ENCODE results near the gene UBE2I.
"Not testable (repeated sequence)": the region's sequence is repeated elsewhere in the genome, so short reads cannot be mapped to it uniquely, and the experiment has no call there.

UBE2I gene

DNA sequence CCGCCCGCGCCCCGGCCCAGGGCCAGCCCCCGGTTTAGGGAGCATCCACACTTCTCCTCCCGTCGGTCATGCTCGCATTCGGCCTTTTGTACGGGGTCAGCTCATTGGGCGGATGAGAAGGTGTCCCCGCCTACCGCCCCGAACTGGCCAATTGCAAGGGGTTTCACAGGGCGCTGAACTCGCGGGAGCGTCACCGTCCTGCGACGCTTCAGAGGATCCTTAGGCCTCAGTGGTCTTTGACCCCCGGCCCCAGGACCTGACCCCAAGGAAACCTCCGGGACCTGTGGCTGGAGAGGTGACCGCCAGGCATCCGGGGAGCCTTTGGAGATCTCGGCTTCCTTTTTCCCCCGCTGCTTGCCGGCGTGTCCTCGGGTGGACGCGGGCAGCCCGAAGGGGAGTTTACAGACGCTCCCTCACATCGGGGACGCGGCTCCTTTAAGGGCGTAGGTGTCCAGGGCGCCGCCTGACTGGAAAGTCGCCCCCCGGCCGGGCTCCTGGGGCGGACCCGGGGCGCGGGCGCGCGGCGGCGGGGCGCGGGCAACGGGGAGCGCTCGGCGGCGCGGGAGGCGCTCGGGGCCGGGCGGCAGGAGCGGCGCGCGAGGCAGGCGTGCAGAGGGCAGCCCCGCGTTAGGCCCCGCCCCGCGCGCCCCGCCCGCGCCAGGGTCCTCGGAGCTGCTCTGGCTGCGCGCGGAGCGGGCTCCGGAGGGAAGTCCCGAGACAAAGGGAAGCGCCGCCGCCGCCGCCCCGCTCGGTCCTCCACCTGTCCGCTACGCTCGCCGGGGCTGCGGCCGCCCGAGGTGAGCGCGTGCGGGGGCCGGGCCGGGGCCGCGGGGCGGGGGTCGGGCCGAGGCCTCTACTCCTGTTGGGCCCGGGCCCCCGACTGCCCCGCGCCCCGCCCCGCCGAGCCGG, at the start of gene UBE2I:
Gene UBE2I, plus strand, starts transcription at position 660 of the 909 bp plus-strand sequence. CDS start 4,395 bp downstream, outside the sequence.
- peak; percentile 100 for DNase-seq

DNA sequence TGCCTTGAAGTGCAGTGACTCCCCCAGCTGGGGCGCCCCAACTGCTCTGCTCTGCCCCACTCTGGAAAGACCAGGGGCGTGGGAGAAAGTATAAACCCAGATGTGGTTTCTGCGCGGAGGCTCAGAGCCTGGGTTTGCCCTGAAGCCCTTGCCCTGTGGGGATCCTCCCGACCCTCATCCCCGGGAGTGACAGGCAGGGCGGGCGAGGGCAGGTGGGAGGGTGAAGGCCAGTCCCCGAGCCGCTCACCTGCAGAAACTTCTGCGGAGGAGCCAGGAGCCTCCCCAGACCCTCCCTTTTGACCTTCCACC, 49.7 kb upstream of the UBE2I start:
- no peak for DNase-seq

DNA sequence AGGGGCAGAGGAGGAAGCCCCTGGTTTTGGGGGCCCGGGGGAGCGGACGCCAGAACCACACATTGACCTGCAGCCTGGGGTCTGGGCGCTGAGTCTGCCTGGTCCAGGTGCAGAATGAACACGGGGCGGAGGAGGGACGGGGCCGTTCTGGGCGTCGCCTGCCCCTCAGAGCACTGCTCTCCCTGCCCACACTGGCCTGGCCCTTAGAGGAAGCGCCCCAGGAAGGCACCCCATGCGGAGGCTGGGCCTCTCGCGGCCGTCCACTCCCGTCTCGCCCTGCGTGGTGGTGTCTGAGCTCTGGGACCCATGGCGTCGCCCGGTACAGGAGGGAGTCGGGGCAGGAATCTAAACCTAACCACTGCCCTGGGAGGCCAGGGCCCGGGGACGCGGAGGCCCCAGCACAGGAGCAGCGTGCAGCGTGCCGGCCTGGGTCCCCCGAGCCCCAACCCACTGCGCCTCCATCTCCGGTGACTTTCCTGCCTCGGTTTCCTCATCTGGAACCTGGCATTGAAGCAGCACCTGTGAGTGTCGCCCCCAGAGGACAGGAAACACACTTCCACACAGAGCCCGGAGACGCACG, 49.2 kb upstream of the UBE2I start:
- DNase-seq, result no peak

DNA sequence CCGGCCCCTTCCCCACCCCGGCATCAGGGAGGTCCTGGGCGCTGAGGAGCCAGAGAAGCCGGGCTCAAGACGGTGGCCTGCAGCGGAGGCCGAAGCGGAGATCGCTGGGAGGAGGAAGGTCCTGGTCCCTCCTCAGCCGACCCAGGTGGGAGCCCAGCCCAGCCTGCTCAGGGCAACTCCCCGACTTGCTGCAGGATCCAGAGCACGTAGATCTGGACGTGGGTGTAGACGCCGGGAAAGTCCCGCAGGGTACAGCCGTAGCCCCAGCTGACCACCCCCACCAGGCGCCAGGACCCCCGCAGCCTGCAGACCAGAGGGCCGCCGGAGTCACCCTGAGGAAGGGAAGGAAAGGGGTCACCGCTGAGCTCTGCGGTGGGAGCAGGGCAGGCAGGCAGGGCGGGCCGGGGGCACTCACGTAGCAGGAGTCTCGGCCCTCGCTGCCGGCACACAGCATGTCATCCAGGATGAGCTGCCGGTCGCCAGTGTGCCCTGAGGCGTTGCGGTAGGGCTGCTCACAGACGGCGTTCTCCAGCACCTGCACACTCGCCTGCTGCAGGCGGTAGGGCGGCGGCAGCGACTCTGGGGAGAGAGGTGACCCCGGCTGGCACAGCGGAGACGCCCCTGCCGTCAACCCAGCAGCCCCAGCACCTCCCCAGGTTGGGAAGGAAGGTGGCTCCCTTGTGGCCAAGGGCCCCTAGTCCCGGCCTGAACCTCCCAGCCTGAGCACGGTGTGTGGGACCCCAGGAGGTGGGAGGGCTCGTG, 48.1 kb upstream of the UBE2I start:
- DNase-seq, result no peak

DNA sequence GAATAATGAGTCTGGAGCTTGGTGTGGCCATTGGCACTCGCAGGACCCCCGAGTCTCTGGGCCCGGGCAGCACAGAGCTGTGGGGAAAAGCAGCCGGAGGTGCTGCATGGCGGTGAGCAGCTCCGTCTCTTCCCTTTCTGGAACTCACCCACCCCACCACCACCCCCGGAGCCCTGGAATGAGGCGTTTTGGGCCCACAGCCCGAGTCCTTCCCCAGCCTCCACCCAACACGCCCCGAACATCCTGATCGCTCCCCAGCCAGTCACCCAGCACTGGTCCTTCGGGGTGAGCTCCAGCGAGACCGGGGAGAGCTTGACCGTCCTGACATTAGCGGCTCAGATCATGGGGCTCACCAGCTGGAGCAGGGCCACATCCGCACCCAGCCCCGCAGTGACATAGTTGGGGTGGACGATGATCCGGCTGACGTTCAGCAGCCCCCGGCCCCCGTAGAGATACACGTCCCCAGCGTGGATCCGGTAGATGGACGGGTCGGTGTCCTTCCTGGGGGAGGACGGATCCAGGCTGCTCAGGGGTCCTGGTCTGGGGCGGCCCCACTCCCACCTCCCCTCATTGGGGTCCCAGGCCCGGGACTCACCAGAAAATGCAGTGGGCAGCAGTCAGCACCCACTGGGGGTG, 47.1 kb upstream of the UBE2I start:
- DNase-seq, result no peak

DNA sequence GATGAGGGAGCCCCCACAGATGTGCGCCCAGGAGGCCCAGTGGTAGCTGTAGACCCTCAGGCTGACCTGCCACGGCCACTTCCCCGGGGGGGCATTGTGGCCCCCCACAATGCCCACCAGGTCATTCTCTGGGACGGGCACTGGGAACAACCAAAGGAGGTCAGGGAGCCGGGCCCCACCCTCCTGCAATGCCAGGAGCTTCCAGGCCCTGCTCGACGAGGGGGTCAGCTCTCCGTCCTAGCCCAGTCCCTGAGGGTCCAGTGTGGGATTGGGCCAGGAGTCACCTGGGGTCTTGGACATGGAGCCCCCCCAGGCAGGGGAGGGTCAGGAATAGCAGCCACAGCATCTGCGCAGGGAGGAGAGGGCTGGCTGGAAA, 46.6 kb upstream of the UBE2I start:
- DNase-seq, result no peak

DNA sequence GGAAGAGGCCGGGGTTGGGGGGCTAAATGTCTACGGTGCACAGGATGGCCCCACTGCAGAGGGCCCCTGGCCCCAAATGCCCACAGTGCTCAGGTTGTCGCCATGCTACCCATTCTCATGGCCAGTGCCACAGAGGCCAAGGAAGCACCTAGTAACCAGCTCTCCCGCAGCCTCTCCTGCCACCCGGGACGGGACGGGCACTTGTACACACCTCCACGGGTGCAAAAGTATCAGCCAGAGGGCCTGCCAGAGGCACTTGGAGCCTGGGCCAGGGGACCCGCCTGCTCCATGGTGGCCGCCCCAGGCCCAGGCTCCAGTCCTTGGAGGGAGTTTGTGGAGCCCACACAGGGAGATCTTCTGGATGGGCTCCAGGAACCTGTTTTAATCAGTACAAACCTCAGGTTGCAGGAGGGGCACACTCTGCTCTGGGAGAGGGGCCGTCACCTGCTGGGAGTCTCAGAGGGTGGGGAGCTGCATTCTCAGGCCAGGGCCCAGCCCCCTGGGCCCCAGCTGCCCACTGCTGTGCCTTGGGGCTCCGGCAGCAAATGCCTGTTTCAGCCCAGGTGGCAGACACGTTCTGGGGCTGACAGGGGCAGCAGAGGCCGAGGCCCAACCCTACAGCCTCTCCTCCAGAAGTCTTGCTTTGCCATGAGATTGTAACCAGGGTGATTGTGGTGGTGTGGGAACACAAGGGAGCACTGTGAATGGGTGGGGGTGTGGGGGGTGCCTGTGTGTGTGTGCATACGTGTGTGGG, 45.7 kb upstream of the UBE2I start:
- no peak for DNase-seq

DNA sequence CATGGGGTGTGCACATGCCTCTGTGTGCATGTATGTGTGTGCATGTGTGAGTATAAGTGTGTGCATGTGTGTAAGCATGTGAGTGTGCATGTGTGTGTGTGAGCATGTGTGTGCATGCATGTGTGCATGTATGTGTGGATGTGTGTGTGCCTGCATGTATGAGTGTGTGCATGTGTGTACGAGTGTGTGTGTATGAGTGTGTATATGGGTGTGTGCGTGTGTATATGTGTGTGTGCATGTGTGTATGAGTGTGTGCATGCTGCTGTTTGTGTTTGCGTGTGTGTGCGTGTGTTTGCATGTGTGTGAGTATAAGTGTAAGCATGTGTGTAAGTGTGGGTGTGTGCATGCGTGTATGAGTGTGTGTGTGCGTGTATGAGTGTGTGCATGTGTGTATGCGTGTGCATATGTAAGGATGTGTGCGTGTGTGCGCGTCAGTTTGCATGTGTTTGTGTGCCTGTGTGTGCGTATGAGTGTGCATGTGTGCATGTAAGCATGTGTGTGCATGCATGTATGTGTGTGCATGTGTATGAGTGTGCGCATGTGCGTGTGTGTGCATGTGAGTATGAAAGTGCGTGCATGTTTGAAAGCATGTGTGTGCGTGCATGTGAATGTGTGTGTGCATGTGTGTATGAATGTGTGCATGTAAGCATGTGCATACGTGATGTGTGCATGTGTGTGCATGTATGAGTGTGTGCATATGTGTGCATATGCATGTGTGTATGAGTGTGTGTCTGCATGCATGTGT, 44.9 kb upstream of the UBE2I start:
- no peak for DNase-seq

DNA sequence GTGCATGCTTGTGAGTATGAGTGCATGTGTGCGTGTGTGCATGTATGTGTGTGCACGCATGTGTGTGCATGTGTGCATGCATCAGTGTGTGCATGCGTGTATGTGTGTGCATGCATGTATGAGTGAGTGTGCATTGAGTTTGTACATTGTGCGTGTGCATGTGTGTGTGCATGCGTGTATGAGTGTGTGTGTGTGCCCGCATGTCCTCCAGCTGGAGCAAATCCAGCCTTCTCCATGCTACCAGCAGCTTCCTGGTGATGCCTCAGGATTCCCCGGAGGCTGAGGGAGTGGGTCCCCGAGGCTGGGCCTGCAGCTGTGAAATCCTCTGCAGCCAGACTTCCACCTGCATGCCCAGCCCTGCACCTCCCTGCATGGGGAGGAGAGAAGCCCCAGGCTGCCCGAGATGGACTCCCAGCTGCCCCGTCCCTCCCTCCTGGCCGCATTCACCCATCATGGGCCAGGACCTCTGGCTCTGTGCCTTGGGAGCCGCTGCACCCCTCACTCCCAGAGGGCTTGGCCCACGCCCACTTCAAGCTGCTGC, 44.3 kb upstream of the UBE2I start:
- DNase-seq, result no peak

DNA sequence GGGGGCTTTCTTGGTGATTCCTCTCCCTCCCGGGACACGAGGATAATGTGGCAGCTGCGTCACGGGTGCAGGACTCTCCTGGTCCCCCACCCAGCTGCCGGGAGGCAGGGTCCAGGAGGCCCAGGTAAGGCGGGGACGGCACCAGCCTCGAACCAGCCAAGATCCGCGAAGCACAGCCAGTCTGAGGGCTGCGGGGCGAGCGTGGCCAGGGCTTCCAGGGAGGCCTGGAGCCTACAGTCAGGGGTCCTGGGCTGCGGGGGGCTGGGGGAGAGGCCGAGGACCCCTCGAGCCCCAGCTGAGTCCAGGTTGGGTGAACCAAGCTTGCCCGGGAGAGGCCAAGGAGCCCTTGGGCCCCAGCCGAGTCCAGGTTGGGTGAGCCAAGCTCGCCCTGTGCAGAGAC, 43.6 kb upstream of the UBE2I start:
- DNase-seq, result no peak

DNA sequence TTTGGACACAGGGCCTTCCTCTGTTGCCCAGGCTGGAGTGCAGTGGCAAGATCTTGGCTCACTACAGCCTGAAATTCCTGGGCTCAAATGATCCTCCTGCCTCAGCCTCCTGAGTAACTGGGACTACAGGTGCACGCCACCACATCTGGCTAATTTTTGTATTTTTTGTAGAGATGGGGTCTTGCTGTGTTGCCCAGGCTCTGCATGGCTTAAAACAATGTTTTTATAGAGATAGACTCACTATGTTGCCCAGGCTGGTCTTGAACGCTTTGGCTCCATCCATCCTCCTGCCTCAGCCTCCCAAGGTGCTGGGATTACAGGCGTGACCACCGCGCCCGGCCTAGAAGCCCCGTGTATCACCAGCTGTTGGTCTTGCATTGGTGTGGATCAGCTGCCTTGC, 40.0 kb upstream of the UBE2I start:
- DNase-seq, result not testable (repeated sequence)

DNA sequence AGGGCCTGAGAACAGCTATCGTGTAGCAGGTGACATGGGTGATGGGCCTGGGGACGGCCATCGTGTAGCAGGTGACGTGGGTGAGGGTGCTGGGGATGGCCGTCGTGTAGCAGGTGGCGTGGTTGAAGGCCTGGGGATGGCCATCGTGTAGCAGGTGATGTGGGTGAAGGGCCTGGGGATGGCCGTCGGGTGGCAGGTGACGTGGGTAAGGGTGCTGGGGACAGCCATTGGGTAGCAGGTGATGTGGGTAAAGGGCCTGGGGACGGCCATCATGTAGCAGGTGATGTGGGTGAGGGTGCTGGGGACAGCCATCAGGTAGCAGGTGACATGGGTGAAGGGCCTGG, 38.1 kb upstream of the UBE2I start:
- DNase-seq, result no peak

DNA sequence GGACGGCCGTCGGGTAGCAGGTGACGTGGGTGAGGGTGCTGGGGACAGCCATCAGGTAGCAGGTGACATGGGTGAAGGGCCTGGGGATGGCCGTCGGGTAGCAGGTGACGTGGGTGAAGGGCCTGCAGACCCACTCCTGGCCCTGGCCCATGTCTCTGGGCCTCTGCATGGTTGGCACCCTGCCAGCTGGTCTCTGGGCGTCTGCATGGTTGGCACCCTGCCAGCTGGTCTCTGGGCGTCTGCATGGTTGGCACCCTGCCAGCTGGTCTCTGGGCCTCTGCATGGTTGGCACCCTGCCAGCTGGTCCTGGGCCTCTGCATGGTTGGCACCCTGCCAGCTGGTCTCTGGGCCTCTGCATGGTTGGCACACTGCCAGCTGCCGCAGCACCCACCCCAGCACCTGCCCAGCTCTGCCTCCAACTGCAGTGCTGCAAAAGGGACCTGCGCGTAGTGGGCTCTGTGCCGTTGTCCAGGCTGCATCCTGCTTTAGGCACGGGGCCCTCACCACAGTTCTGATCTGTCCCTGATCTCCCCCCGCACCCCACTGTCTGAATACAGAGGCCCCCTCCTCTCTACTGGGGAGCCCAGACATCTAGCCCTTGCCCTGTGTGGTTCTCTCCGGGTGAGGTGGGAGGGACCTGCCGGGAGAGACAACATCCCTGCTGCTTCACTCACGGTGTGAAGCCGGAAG, 37.6 kb upstream of the UBE2I start:
- DNase-seq, result peak; percentile 27

DNA sequence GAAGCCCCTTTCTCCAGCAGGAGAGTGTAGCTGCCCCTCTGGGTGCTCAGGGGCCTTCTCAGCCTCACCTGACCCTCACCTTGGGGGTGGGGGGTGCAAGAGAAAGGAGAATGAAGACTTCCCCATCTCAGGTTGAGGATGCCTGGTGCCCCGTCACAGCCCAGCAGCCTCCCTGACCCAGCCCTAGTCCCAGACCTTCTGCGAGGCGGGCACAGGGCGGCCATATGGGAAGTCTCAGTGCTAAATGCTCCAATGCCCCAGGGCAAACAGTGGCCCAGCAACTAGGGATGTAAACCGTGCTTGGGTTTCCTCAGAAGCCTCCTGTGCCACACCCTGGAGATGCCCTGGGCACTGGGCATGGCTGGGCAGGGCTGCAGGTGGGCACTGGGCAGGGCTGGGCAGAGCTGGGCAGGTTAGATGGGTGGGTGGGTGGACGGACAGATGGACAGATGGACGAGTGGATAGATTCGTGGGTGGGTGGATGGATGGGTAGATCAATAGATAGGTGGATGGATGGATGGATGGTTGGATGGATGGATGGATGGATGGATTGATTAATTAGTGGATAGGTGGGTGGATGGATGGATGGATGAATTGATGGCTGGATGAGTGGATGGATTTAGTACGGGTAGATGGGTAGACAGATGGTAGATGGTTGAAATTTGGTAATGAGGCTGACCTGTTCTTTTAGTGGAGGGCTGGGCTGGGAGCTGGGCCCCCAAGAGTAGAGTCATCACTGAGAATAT, 36.8 kb upstream of the UBE2I start:
- DNase-seq, result no peak

DNA sequence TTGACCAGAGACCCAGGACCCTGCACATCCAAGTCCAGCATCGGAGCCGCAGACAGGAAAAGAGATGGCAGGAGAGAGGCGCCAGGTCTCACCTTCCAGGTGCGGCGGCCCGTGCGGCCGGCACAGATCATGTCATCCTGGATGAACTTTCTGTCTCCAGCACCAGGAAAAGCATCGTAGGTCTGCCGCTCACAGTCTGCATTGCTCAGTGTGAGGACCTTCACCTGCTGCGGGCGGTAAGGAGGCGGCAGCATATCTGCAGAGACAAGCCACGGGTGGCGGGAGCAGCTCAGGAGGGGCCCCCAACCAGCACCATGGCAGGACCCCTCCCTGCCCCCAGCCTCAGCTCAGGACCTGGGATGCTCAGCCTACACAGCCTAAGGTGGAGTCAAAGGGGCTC, 35.6 kb upstream of the UBE2I start:
- no peak for DNase-seq

DNA sequence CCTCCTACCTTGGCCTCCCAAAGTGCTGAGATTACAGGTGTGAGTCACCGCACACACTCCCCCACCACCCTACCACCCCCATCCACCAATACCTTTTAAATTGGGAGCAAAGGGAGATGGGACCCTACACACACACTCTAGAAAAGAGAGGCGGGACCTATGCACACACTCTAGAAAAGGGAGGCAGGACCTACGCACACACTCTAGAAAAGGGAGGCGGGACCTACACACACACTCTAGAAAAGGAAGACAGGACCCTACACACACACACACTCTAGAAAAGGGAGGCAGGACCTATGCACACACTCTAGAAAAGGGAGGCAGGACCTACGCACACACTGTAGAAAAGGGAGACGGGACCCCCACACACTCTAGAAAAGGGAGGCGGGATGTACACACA, 34.7 kb upstream of the UBE2I start:
- DNase-seq, result no peak

DNA sequence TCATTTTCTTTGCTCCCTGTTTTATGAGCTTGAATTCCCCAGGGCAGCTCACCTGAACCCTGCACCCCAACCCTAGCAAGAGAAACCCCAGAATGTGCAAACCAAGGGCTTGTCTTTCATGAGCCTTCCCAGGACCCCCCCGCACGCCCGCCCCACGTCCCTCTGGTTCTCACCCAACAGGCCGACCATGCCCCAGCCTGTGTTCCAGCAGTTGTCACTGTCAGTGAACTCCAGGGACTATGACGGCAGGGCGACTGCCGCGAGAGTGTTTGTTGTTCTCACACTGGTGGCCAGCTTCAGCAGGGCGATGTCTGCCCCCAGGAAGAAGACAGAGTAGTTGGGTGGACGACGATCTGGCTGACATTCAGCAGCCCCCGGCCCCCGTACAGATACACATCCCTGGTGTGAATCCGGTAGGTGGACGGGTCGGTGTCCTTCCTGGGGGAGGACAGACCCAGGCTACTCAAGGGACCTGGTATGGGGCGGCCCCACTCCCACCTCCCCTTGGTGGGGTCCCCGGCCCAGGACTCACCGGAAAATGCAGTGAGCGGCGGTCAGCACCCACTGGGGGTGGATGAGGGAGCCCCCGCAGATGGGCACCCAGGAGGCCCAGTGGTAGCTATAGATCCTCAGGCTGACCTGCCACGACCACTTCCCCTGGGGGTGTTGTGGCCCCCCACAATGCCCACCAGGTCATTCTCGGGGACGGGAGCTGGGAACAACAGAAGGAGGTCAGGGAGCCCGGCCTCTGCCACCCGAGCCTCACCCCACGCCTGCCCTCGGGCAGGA, 33.5 kb upstream of the UBE2I start:
- DNase-seq, result no peak

DNA sequence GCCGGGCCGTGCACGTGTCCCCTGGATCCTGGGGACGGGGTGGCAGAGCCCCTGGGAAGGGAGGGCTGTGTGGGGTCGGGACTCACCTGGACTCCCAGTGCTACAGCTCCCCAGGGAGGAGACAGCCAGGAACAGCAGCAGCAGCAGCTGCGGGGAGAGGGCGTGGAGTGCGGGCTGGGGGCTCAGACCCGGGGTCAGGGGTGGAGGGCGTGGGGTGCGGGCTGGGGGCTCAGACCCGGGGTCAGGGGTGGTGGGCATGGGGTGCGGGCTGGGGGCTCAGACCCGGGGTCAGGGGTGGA, 32.9 kb upstream of the UBE2I start:
- no peak for DNase-seq

DNA sequence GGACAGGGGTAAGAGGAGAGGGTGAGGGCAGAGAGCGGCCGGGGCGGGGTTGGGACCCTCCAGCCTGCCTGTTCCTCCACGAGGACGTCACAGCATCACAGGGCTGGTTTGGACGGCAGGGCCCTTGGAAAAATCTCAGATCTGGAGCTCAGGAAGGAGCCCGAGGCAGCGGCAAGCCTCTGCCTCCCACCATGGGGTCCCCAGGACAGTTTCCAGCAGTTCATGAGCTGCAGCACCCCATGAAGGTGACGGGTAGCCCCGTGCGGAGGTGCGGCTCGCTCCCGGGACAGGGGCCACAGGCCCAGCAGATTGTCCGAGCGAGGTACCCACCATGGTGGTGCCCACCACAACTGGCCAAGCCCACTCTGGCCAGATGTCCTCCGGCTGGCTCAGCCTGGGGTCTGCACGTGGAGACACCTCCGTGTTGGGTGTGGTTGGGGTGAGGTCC, 32.3 kb upstream of the UBE2I start:
- DNase-seq, result no peak
